Measurements from ENCODE around the gene CPOX. TPM values are rescaled to one million over a fixed set of nuclear protein-coding genes. Genes with fewer than 3 reads are reported as not detected.
"Not testable (repeated sequence)": the region's sequence is repeated elsewhere in the genome, so short reads cannot be mapped to it uniquely, and the experiment has no call there.

The CPOX gene
- total and polyA plus RNA-seq, 9 donors, result 10.8 to 16.0 (median 14.2) TPM

- Histone ChIP-seq H3K27me3 (ENCODE audit: control insufficient read depth, insufficient read depth, low read length) (no peaks in the 10 kb centered on the region), H3K4me3 (ENCODE audit: low read length) (no peak overlapping the region), H3K36me3 (ENCODE audit: control insufficient read depth, insufficient read depth, low read length) (no peaks in the 10 kb centered on the region), H3K4me1 (ENCODE audit: control insufficient read depth, insufficient read depth, low read length) (no peaks in the 10 kb centered on the region), H3K9me3 (replicated peaks; ENCODE audit: control insufficient read depth, low read depth, low read length) (no peaks in the 10 kb centered on the region), H3K27ac (ENCODE audit: low read length) (no peak overlapping the region)
- 83% methylated on average over 1 of the region's 7 CpGs for WGBS (ENCODE audit: insufficient coverage)
- DNase-seq, result no peak
These were observed 29.0 kb downstream of the CPOX start for GRCh38 chr3:98564282-98565005.

DNA sequence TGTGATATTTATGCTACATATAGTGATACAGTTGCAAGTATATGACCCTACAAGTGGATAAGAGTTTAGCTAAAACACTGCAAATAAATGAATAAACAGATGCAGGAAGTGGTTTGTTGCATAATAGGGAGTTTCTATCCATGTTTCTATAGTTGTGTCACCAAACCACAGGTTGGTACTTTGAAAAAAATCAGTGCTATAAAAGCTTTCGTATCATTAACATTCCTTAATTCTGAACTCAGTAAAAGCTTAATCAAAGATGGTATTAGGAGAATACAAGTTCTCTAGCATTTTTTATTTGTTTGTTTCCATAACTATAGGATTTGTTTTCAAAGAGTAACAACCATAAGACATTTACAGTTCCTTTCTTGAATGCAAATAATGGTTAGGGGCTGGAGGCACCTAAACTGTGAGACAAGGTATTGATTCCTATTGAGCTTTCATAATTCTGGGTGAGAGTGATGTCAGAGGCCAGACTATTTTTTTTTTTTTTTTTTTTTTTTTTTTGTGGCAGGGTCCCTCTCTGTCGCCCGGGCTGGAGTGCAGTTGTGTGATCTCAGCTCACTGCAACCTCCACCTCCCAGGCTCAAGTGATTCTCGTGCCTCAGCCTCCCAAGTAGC, 29.6 kb downstream of the CPOX start:
- Histone ChIP-seq H3K27ac (ENCODE audit: low read length) (no peak overlapping the region), H3K9me3 (replicated peaks; ENCODE audit: control insufficient read depth, low read depth, low read length) (no peaks in the 10 kb centered on the region), H3K36me3 (ENCODE audit: control insufficient read depth, insufficient read depth, low read length) (no peaks in the 10 kb centered on the region), H3K27me3 (ENCODE audit: control insufficient read depth, insufficient read depth, low read length) (no peaks in the 10 kb centered on the region), H3K4me3 (ENCODE audit: low read length) (no peak overlapping the region), H3K4me1 (ENCODE audit: control insufficient read depth, insufficient read depth, low read length) (no peaks in the 10 kb centered on the region)
- 100% methylated on average over 1 of the region's 4 CpGs for WGBS (ENCODE audit: insufficient coverage)
- DNase-seq, result no peak

GRCh38 chr3:98561727-98562521, 31.5 kb downstream of the CPOX start:
- no CpG with 5 or more reads among the region's 5 CpGs for WGBS (ENCODE audit: insufficient coverage)
- Histone ChIP-seq H3K4me3 (ENCODE audit: low read length) (no peak overlapping the region), H3K9me3 (replicated peaks; ENCODE audit: control insufficient read depth, low read depth, low read length) (no peaks in the 10 kb centered on the region), H3K4me1 (ENCODE audit: control insufficient read depth, insufficient read depth, low read length) (no peaks in the 10 kb centered on the region), H3K27ac (ENCODE audit: low read length) (no peak overlapping the region), H3K27me3 (ENCODE audit: control insufficient read depth, insufficient read depth, low read length) (no peaks in the 10 kb centered on the region), H3K36me3 (ENCODE audit: control insufficient read depth, insufficient read depth, low read length) (no peaks in the 10 kb centered on the region)
- DNase-seq, result no peak

DNA sequence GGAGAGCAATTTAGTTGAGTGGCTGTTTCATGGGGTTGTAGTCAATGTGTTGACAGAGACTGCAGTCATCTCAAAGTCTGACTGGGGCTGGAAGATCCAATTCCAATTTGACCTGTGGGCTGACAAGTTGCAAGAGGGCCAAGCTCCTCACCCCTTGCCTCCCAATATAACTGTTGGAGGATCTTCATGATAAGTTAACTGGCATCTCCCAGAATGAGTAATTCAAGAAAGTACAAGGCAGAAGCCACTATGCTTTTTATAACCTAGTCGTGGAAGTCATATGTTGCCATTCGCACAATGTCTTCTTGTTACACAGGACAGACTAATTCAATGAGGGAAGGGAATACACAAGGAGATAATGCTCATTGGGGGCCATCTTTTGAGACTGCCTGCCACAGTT, 32.5 kb downstream of the CPOX start:
- Histone ChIP-seq H3K27me3 (ENCODE audit: control insufficient read depth, insufficient read depth, low read length) (no peaks in the 10 kb centered on the region), H3K27ac (ENCODE audit: low read length) (no peak overlapping the region), H3K36me3 (ENCODE audit: control insufficient read depth, insufficient read depth, low read length) (no peaks in the 10 kb centered on the region), H3K4me3 (ENCODE audit: low read length) (no peak overlapping the region), H3K9me3 (replicated peaks; ENCODE audit: control insufficient read depth, low read depth, low read length) (no peaks in the 10 kb centered on the region), H3K4me1 (ENCODE audit: control insufficient read depth, insufficient read depth, low read length) (no peaks in the 10 kb centered on the region)
- WGBS (ENCODE audit: insufficient coverage), result 92% methylated on average over 2 of the region's 2 CpGs
- no peak for DNase-seq

- no CpG with 5 or more reads among the region's 2 CpGs for WGBS (ENCODE audit: insufficient coverage)
- DNase-seq; H3K9me3 ChIP-seq (replicated peaks; ENCODE audit: control insufficient read depth, low read depth, low read length); H3K4me3 ChIP-seq (ENCODE audit: low read length); H3K27ac ChIP-seq (ENCODE audit: low read length); H3K27me3 ChIP-seq (ENCODE audit: control insufficient read depth, insufficient read depth, low read length); H3K36me3 ChIP-seq (ENCODE audit: control insufficient read depth, insufficient read depth, low read length); H3K4me1 ChIP-seq (ENCODE audit: control insufficient read depth, insufficient read depth, low read length): not testable (repeated sequence)
These were observed 33.6 kb downstream of the CPOX start for GRCh38 chr3:98559769-98560168.

- Histone ChIP-seq H3K27ac (ENCODE audit: low read length) (no peak overlapping the region), H3K9me3 (replicated peaks; ENCODE audit: control insufficient read depth, low read depth, low read length) (no peaks in the 10 kb centered on the region), H3K4me3 (ENCODE audit: low read length) (no peak overlapping the region), H3K27me3 (ENCODE audit: control insufficient read depth, insufficient read depth, low read length) (no peaks in the 10 kb centered on the region), H3K4me1 (ENCODE audit: control insufficient read depth, insufficient read depth, low read length) (no peaks in the 10 kb centered on the region), H3K36me3 (ENCODE audit: control insufficient read depth, insufficient read depth, low read length) (no peaks in the 10 kb centered on the region)
- DNase-seq, result no peak
- 56% methylated on average over 3 of the region's 6 CpGs for WGBS (ENCODE audit: insufficient coverage)
These were observed 35.1 kb downstream of the CPOX start for GRCh38 chr3:98558100-98558827.

DNA sequence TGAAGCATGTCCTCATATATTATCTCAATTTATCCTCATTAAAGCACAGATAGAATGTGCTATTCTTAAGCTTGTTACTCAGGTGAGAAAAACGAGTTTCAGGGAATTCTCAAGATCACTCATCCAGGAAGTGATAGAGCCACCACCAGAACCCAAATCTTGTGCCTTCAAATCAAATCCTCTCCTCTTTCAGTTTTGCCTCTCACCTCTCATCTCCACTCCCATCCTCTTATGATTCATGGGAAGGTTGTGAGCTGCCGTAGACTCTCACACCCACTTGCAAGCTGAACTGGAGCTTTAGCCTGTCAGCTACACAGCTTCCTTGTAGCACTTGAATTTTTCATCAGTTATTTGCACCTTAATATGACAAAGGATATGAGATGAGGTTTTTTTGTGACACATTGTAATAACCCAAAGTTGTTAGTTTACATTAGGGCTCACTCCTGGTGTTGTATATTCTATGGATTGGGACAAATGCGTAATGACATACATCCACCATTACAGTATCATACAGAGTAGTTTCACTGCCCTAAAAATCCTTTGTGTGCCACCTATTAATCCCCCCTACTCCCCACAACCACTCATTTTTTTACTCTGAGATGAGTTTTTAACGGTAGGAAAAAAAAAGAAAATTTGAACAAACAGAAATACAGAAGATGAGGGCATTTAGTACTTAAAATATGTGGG, 35.9 kb downstream of the CPOX start:
- Histone ChIP-seq H3K4me3 (ENCODE audit: low read length) (no peak overlapping the region), H3K27me3 (ENCODE audit: control insufficient read depth, insufficient read depth, low read length) (peaks cover 2% of the 10 kb centered on the region), H3K9me3 (replicated peaks; ENCODE audit: control insufficient read depth, low read depth, low read length) (no peaks in the 10 kb centered on the region), H3K4me1 (ENCODE audit: control insufficient read depth, insufficient read depth, low read length) (no peaks in the 10 kb centered on the region), H3K27ac (ENCODE audit: low read length) (no peak overlapping the region), H3K36me3 (ENCODE audit: control insufficient read depth, insufficient read depth, low read length) (no peaks in the 10 kb centered on the region)
- no CpG with 5 or more reads among the region's 4 CpGs for WGBS (ENCODE audit: insufficient coverage)
- no peak for DNase-seq

DNA sequence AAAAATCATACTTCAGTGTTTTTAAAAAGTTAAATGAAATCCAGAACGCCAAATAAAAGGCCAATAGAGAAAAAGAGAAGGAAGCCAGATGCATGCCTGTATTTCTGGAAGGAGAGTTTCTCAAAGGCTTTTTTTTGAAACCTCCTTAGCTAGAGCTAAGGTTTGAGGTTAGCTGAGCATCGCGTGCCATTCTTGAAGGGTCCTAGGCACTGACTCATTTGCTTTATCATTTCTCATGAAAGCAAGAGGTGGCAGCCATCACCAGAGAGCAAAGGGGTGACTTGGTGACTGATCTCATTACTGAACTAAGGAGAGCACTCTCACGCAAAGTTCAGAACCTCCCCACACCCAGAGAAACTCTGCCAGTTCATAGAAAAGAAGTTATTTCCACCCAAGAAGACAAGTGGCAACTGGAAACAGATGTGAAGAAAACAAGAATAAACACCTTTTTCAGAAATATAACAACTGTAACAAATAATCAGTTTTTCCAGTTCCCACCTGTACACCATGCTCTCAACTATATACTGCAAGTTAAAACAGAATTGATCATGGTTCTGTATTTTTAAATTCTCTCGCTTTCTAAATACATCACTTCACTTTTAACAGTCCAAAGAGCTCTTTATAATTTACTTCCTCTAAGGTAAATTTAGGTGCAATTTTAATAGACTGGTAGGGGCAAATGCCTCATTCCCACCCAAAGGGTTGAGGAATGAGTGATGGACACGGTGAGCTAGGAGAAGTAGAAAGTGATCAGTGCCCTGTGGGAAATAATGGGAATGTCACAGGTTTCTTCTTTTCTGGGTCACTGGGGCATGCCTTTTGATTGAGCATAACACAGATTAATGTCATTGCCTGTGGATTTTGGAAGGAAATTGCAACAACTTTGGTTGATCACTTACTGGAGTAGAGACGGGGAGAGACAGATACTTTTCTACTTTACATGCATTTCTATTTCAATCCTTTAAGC, 37.0 kb downstream of the CPOX start:
- DNase-seq, result no peak
- Histone ChIP-seq H3K4me1 (ENCODE audit: control insufficient read depth, insufficient read depth, low read length) (no peaks in the 10 kb centered on the region), H3K36me3 (ENCODE audit: control insufficient read depth, insufficient read depth, low read length) (no peaks in the 10 kb centered on the region), H3K4me3 (ENCODE audit: low read length) (no peak overlapping the region), H3K27ac (ENCODE audit: low read length) (no peak overlapping the region), H3K27me3 (ENCODE audit: control insufficient read depth, insufficient read depth, low read length) (peaks cover 2% of the 10 kb centered on the region), H3K9me3 (replicated peaks; ENCODE audit: control insufficient read depth, low read depth, low read length) (no peaks in the 10 kb centered on the region)
- 100% methylated on average over 1 of the region's 7 CpGs for WGBS (ENCODE audit: insufficient coverage)

DNA sequence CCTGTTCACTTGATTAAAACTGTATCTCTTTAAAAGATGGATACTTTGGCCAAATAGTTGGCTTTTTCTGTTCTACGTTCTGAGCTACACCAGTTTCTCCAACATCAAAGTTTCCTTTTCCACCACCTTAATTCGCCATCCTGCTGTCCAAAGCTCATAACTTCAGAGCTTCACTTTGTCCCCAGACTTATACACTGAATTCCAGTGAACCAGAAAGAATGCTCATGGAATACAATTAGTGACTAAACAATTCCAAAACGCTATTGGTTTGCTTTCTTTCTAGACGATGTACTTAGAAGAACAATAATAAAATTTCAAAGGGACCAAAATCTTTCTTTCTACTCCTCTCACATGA, 38.4 kb downstream of the CPOX start:
- no peaks in the 10 kb centered on the region for H3K4me1 ChIP-seq (ENCODE audit: control insufficient read depth, insufficient read depth, low read length)
- 39% methylated on average over 2 of the region's 4 CpGs for WGBS (ENCODE audit: insufficient coverage)
- no peaks in the 10 kb centered on the region for H3K9me3 ChIP-seq (replicated peaks; ENCODE audit: control insufficient read depth, low read depth, low read length)
- peaks cover 2% of the 10 kb centered on the region for H3K27me3 ChIP-seq (ENCODE audit: control insufficient read depth, insufficient read depth, low read length)
- H3K36me3 ChIP-seq (ENCODE audit: control insufficient read depth, insufficient read depth, low read length), result no peaks in the 10 kb centered on the region
- H3K27ac ChIP-seq (ENCODE audit: low read length), result no peak overlapping the region
- no peak for DNase-seq
- no peak overlapping the region for H3K4me3 ChIP-seq (ENCODE audit: low read length)
